Psoas muscle (tissue), 8 donors: ENCODE data around the gene KIF11. TPM values are rescaled to one million over a fixed set of nuclear protein-coding genes. Genes with fewer than 3 reads are reported as not detected.

Experiments
- ATAC-seq, 4 donors: fragments of 200-7000 bp; cut with Tn5 transposase; one replicate each; pipeline ENCODE4 v1.9.1; 2020; ENCODE audit warnings: moderate library complexity in 3 of 4, mild to moderate bottlenecking in 2 of 4
- DNase-seq, 2 donors: peaks; one replicate each; pipeline ENCODE4 v3.0.0-alpha.2; 2020
- H3K27ac ChIP-seq: fragments of 200-600 bp; one replicate; pipeline ENCODE4 v1.8.0; 2022
- H3K27me3 ChIP-seq, 3 donors: fragments of 200-600 bp in 1 of 3; one replicate each; pipeline versions ENCODE4 v1.6.1 to v1.8.0; 2013 to 2022; ENCODE audit warnings: low read length in 2 of 3, mild to moderate bottlenecking in 2 of 3, moderate library complexity in 1 of 3; ENCODE audit not compliant: insufficient read depth in 3 of 3
- H3K36me3 ChIP-seq, 2 donors: fragments of 200-600 bp in 1 of 2; one replicate each; pipeline versions ENCODE4 v1.6.1 to v1.8.0; 2013 to 2022; ENCODE audit warnings: low read depth in 1 of 2, mild to moderate bottlenecking in 1 of 2, moderate library complexity in 1 of 2; ENCODE audit not compliant: insufficient read depth in 1 of 2
- H3K4me1 ChIP-seq: fragments of 200-600 bp; one replicate; pipeline ENCODE4 v1.8.0; 2022
- H3K4me3 ChIP-seq: fragments of 200-600 bp; one replicate; pipeline ENCODE4 v1.8.0; 2022; ENCODE audit warnings: mild to moderate bottlenecking
- H3K9me3 ChIP-seq: fragments of 200-600 bp; one replicate; pipeline ENCODE4 v1.8.0; 2022
- CTCF ChIP-seq: fragments of 200-600 bp; IDR thresholded peaks from one replicate; pipeline ENCODE4 v1.8.0; 2022; ENCODE audit warnings: antibody characterized with exemption
- WGBS, 3 donors: extraction: QIAGEN DNeasy Blood & Tissue Kit; methylation state at CpG; one replicate each; pipeline versions ENCODE4 v1.1.6 to v1.1.7; 2013; 5-methylcytosine and 5-hydroxymethylcytosine counted together
- intact Hi-C, 2 donors: fragments of 100-400 bp; cut with DNase I; formaldehyde crosslinking; loops; one replicate each; pipeline versions ENCODE4 v1.11.0 to v1.14.2; 2022
- polyA plus RNA-seq, 3 donors: library from polyadenylated mRNA; stranded (reverse); fragments of 200-250 nt; gene quantifications; one replicate each; pipeline ENCODE4 v1.2.3, GENCODE V29; 2013
- total RNA-seq, 4 donors: library from RNA; stranded (reverse); fragmentation: NEBNext Ultra II Directional in 2 of 4; extraction: Animal tissue kit (Norgen Biotek cat#: 25700) in 2 of 4; gene quantifications; one replicate each; pipeline versions ENCODE4 v1.2.1 to v1.2.4, GENCODE V29; 2021 to 2023
- donor health status: healthy with polysubstance abuse.
- donor health status: DM: no; HTN: no; CAD: no; lungs with moderate emphysema.
- donor health status: Bipolar disorder and iron deficiency.
- donor health status: healthy.
- donor health status: DM: yes; HTN: yes; CAD: no.
- donor health status: DM: no; HTN: no; CAD: no.
- donor health status: DM: no; HTN: no; CAD: no.
- donor health status: DM: yes; HTN: yes; CAD: no.

The KIF11 gene
- total and polyA plus RNA-seq, 7 donors: 0.08 to 0.40 (median 0.23) TPM

- Histone ChIP-seq H3K9me3 (no peaks in the 10 kb centered on the region), H3K4me3 (peak overlapping the region; percentile 70), H3K4me1 (peaks cover 13% of the 10 kb centered on the region), H3K36me3 (peaks cover 0 to 10% of the 10 kb centered on the region in 2 donors), H3K27me3 (peaks cover 0 to 81% (median 38%) of the 10 kb centered on the region in 3 donors), H3K27ac (peak overlapping the region; percentile 72)
- 34 to 40% (median 34%) methylated on average over 35 of the region's 35 CpGs for WGBS, 3 donors
- intact Hi-C loops: loop anchor here in 1 of 2 donors (10.0 kb wide), 1 partner anchor 123 kb away; no protein-coding TSS in a partner anchor
- DNase-seq (peak; percentile 56 to 73), ATAC-seq (peak in 3 of 4 donors; percentile 19 to 49 (median 23))
- TF ChIP-seq CTCF: no peak
These were observed 98.7 kb downstream of the KIF11 start for GRCh38 chr10:92691591-92692079.

- no peak for DNase-seq
- 23 to 28% (median 24%) methylated on average over 34 of the region's 34 CpGs for WGBS, 3 donors
- no peaks in the 10 kb centered on the region for H3K9me3 ChIP-seq
- no peak for ATAC-seq
- H3K4me1 ChIP-seq: peaks cover 13% of the 10 kb centered on the region
- peaks cover 0 to 84% (median 38%) of the 10 kb centered on the region in 3 donors for H3K27me3 ChIP-seq
- intact Hi-C loops: loop anchor here in 1 of 2 donors (10.0 kb wide), 1 partner anchor 123 kb away; no protein-coding TSS in a partner anchor
- H3K27ac ChIP-seq: no peak overlapping the region
- peak overlapping the region; percentile 70 for H3K4me3 ChIP-seq
- H3K36me3 ChIP-seq: peaks cover 0 to 10% of the 10 kb centered on the region in 2 donors
- no peak for TF ChIP-seq CTCF
These were observed 99.2 kb downstream of the KIF11 start for GRCh38 chr10:92692080-92692671.

- H3K27ac ChIP-seq: no peak overlapping the region
- no peak for DNase-seq
- H3K27me3 ChIP-seq: peaks cover 0 to 84% (median 38%) of the 10 kb centered on the region in 3 donors
- H3K4me3 ChIP-seq: peak overlapping the region; percentile 70
- no peak for ATAC-seq
- H3K36me3 ChIP-seq: peaks cover 0 to 10% of the 10 kb centered on the region in 2 donors
- H3K9me3 ChIP-seq: no peaks in the 10 kb centered on the region
- WGBS, 3 donors: 38% methylated on average over 7 of the region's 7 CpGs
- TF ChIP-seq CTCF: no peak
- intact Hi-C loops: loop anchor here in 1 of 2 donors (10.0 kb wide), 1 partner anchor 122 kb away; no protein-coding TSS in a partner anchor
- peaks cover 13% of the 10 kb centered on the region for H3K4me1 ChIP-seq
These were observed 100.0 kb downstream of the KIF11 start for GRCh38 chr10:92692697-92693533.

GRCh38 chr10:92693534-92693893 lies 100.6 kb downstream of the KIF11 start:
- DNase-seq (no peak), ATAC-seq (no peak)
- H3K27me3 ChIP-seq: peaks cover 0 to 81% (median 34%) of the 10 kb centered on the region in 3 donors
- no peak overlapping the region for H3K27ac ChIP-seq
- no peaks in the 10 kb centered on the region for H3K9me3 ChIP-seq
- peaks cover 13% of the 10 kb centered on the region for H3K4me1 ChIP-seq
- peaks cover 0 to 10% of the 10 kb centered on the region in 2 donors for H3K36me3 ChIP-seq
- H3K4me3 ChIP-seq: no peak overlapping the region
- no peak for TF ChIP-seq CTCF
- intact Hi-C loops: loop anchor here in 1 of 2 donors (10.0 kb wide), 1 partner anchor 121 kb away; no protein-coding TSS in a partner anchor
- 64 to 81% (median 65%) methylated on average over 1 of the region's 1 CpG for WGBS, 3 donors
